GM12892 (cell line): ENCODE data around the gene ABHD4.

Source experiments
- POLR2A ChIP-seq: IDR thresholded peaks from 2 replicates; pipeline ENCODE4 v1.6.1; 2011; ENCODE audit warnings: low read depth, low read length, control low read depth
- POLR2AphosphoS5 ChIP-seq: IDR thresholded peaks from 2 replicates; pipeline ENCODE4 v1.6.1; 2011; ENCODE audit warnings: low read depth, low read length, control low read depth

DNA sequence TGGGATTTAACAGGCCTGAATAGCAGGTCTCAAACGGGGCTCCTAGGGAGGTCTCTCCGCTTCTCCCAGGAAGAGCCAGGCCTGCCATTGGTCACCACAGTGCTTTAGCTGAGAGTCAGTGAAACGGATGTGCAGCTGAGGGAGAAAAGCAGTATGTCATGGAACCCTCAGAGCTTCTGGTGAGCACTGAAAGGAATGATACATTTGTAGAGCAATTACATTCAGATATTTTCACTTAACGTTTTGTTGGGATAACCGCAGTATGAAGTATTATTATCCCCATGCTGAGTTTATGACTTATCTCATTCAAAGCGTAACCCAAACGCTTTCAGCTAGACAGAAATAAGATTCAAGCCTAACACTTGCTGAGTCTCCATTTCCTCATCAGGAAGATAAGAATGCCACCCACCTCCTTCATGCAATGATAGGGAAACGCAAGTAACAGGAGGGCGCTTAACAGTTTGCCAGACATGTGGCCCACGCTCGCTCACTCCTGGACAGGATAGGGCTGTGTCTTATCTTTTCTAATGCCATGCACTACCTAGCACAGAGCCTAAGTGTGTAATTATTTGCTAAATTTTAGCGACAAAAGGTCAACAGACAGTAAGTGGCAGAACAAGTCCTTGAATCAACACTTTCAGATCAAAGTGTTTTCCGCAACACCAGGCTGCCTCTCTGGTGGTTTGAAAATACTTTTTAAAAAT, 37.3 kb upstream of the ABHD4 start:
- TF ChIP-seq POLR2A (0 out of 2 replicates have a peak, but pooled peaks have one; percentile 22), POLR2AphosphoS5 (no peak)
